Activated CD8-positive, alpha-beta memory T cell treated with anti-CD3 and anti-CD28 coated beads for 1 hour (primary cell): ENCODE results near the gene TGFB3.

Experiments used
- DNase-seq, 2 donors: peaks; one replicate each; pipeline ENCODE4 v3.0.0-alpha.2; 2020; ENCODE audit warnings: low read depth in 1 of 2; ENCODE audit errors: extremely low read depth in 1 of 2

Gene TGFB3

DNA sequence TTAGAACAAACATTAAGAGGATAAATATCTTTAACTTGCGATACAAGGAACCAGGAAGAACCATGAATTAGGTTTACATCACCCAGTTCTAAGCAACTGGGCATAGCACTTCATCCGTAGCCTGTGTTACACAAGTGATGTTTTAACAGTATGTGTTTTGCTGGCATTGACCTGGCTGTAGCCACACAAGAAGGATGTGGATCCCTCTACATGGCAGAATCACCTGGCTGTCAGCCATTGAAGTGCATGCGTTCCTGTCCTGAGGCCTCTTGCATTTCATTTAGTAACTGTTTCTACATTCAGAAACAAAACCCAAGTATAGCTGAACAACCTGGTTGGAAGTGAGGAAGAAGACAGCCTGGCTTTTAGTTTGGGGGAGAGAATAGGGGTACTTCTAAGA lies 72.2 kb downstream of the TGFB3 start:
- no peak for DNase-seq
